ENCODE data around the gene GALNTL6. TPM values are rescaled to one million over a fixed set of nuclear protein-coding genes. Genes with fewer than 3 reads are reported as not detected.

GALNTL6 gene
- total and polyA plus RNA-seq, 2 donors (not counting 1 experiment from before 2014, with no cell fraction given): 0.99 to 1.1 TPM

DNA sequence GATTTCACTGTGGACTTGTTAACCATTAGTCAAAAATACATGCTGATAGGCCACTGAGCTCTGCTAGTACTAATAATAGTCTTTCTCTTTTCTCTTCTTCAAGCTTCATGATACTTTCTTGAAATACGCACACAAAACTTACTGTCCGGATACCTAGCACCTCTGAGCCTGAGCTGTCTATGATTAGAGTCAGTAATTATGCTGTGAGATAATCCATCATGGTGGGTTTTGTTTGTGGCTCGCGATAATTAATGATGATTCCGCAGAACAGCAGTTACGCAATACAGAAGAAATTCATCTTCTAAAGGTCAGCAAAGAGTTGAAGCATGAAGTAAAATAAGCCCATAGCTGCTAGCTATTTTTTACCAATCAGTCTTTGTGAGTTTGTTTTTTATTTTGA, 843.9 kb downstream of the GALNTL6 start:
- Histone ChIP-seq H3K36me3 (replicated peaks in 1 of 2; ENCODE audit: control extremely low read depth in 1 of 2, control insufficient read depth in 1 of 2, extremely low read depth in 1 of 2, insufficient read depth in 2 of 2, low read length in 1 of 2) (no peaks in the 10 kb centered on the region), H3K9me3 (ENCODE audit: control extremely low read depth in 1 of 3, control insufficient read depth in 2 of 3, insufficient read depth in 1 of 3, low read length in 2 of 3) (no peaks in the 10 kb centered on the region), H3K27ac (ENCODE audit: low read length in 2 of 2) (no peak overlapping the region), H3K4me1 (ENCODE audit: control insufficient read depth in 2 of 2, insufficient read depth in 2 of 2, low read length in 2 of 2) (no peaks in the 10 kb centered on the region), H3K4me3 (ENCODE audit: control extremely low read depth in 1 of 5, extremely low read depth in 1 of 5, insufficient read depth in 1 of 5, low read depth in 2 of 5, low read length in 4 of 5) (no peak overlapping the region), H4K20me1 (ENCODE audit: control insufficient read depth, insufficient read depth, low read length, poor library complexity, severe bottlenecking) (no peaks in the 10 kb centered on the region), H3K4me2 (replicated peaks; ENCODE audit: low read depth, low read length, poor library complexity, severe bottlenecking) (no peak overlapping the region), H3K79me2 (ENCODE audit: control insufficient read depth, insufficient read depth, low read length) (no peaks in the 10 kb centered on the region), H3K27me3 (replicated peaks in 1 of 4; ENCODE audit: control extremely low read depth in 1 of 4, control insufficient read depth in 3 of 4, insufficient read depth in 4 of 4, low read length in 3 of 4) (no peaks in the 10 kb centered on the region), H2AFZ (ENCODE audit: insufficient read depth, low read depth, low read length, poor library complexity, severe bottlenecking) (no peak overlapping the region), H3K9ac (ENCODE audit: low read length) (no peak overlapping the region)
- no peak for ATAC-seq (ENCODE audit: low read depth)
- WGBS (ENCODE audit: insufficient coverage): 100% methylated on average over 4 of the region's 6 CpGs
- TF ChIP-seq, protein P1, sequence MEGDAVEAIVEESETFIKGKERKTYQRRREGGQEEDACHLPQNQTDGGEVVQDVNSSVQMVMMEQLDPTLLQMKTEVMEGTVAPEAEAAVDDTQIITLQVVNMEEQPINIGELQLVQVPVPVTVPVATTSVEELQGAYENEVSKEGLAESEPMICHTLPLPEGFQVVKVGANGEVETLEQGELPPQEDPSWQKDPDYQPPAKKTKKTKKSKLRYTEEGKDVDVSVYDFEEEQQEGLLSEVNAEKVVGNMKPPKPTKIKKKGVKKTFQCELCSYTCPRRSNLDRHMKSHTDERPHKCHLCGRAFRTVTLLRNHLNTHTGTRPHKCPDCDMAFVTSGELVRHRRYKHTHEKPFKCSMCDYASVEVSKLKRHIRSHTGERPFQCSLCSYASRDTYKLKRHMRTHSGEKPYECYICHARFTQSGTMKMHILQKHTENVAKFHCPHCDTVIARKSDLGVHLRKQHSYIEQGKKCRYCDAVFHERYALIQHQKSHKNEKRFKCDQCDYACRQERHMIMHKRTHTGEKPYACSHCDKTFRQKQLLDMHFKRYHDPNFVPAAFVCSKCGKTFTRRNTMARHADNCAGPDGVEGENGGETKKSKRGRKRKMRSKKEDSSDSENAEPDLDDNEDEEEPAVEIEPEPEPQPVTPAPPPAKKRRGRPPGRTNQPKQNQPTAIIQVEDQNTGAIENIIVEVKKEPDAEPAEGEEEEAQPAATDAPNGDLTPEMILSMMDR (IDR thresholded peaks at IDR 0.05): no peak
- no peak for TF ChIP-seq EZH2 (IDR thresholded peaks at IDR 0.05; ENCODE audit: borderline replicate concordance, insufficient read depth, low read depth, low read length, poor library complexity, severe bottlenecking)
- no peak overlapping the region for H3K27ac Mint-ChIP-seq
- no peaks in the 10 kb centered on the region for H3K9me3 Mint-ChIP-seq (ENCODE audit: insufficient read depth)
- POLR2A ChIA-PET: no interaction called here
- H3K4me3 Mint-ChIP-seq: no peak overlapping the region
- no peaks in the 10 kb centered on the region for H3K4me1 Mint-ChIP-seq
- no peaks in the 10 kb centered on the region for H3K27me3 Mint-ChIP-seq
- CTCF ChIA-PET: no interaction called here
- no peak for DNase-seq
- intact Hi-C loops (cut with micrococcal nuclease): no loop called here

DNA sequence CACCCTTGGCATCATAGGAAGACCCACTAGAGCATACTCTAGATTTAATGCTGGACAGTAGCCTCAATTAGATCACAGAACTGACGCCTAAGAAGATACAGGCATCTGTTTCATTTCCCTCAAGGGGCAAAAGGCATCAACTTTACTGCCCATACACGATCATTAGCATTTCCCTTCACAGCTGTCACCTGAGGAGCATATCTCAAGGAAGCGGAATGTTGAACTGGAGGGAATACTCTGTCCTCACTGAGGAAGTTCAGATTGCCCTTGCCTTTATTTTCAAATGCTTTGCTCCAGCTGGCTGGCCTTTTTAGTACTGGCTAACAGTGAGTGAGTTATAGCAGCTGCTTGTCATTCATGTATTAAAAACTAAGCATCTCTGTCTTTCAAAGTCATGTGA, 847.0 kb downstream of the GALNTL6 start:
- 74% methylated on average over 3 of the region's 3 CpGs for WGBS (ENCODE audit: insufficient coverage)
- H3K4me1 Mint-ChIP-seq: no peaks in the 10 kb centered on the region
- Histone ChIP-seq H2AFZ (ENCODE audit: insufficient read depth, low read depth, low read length, poor library complexity, severe bottlenecking) (no peak overlapping the region), H3K27me3 (replicated peaks in 1 of 4; ENCODE audit: control extremely low read depth in 1 of 4, control insufficient read depth in 3 of 4, insufficient read depth in 4 of 4, low read length in 3 of 4) (no peaks in the 10 kb centered on the region), H3K4me1 (ENCODE audit: control insufficient read depth in 2 of 2, insufficient read depth in 2 of 2, low read length in 2 of 2) (no peaks in the 10 kb centered on the region), H4K20me1 (ENCODE audit: control insufficient read depth, insufficient read depth, low read length, poor library complexity, severe bottlenecking) (no peaks in the 10 kb centered on the region), H3K36me3 (replicated peaks in 1 of 2; ENCODE audit: control extremely low read depth in 1 of 2, control insufficient read depth in 1 of 2, extremely low read depth in 1 of 2, insufficient read depth in 2 of 2, low read length in 1 of 2) (no peaks in the 10 kb centered on the region), H3K4me3 (ENCODE audit: control extremely low read depth in 1 of 5, extremely low read depth in 1 of 5, insufficient read depth in 1 of 5, low read depth in 2 of 5, low read length in 4 of 5) (no peak overlapping the region), H3K4me2 (replicated peaks; ENCODE audit: low read depth, low read length, poor library complexity, severe bottlenecking) (no peak overlapping the region), H3K9ac (ENCODE audit: low read length) (no peak overlapping the region), H3K9me3 (ENCODE audit: control extremely low read depth in 1 of 3, control insufficient read depth in 2 of 3, insufficient read depth in 1 of 3, low read length in 2 of 3) (no peaks in the 10 kb centered on the region), H3K27ac (ENCODE audit: low read length in 2 of 2) (no peak overlapping the region), H3K79me2 (ENCODE audit: control insufficient read depth, insufficient read depth, low read length) (no peaks in the 10 kb centered on the region)
- ChIA-PET CTCF (no interaction called here), POLR2A (no interaction called here)
- no peaks in the 10 kb centered on the region for H3K27me3 Mint-ChIP-seq
- TF ChIP-seq, protein P1 (IDR thresholded peaks at IDR 0.05): no peak
- no peak for TF ChIP-seq EZH2 (IDR thresholded peaks at IDR 0.05; ENCODE audit: borderline replicate concordance, insufficient read depth, low read depth, low read length, poor library complexity, severe bottlenecking)
- no peak overlapping the region for H3K4me3 Mint-ChIP-seq
- H3K27ac Mint-ChIP-seq: no peak overlapping the region
- DNase-seq: no peak
- H3K9me3 Mint-ChIP-seq (ENCODE audit: insufficient read depth): peaks cover 2% of the 10 kb centered on the region
- no peak for ATAC-seq (ENCODE audit: low read depth)
- intact Hi-C loops (cut with micrococcal nuclease): no loop called here
